ENCODE data around the gene CBFB. TPM values are rescaled to one million over a fixed set of nuclear protein-coding genes. Genes with fewer than 3 reads are reported as not detected.
A peak's percentile ranks its signal among the peaks of the same experiment; 100 is the strongest.

Gene CBFB
- total RNA-seq, 4 donors from 2014 or later = 28.2 to 68.3 (median 46.6) TPM

DNA sequence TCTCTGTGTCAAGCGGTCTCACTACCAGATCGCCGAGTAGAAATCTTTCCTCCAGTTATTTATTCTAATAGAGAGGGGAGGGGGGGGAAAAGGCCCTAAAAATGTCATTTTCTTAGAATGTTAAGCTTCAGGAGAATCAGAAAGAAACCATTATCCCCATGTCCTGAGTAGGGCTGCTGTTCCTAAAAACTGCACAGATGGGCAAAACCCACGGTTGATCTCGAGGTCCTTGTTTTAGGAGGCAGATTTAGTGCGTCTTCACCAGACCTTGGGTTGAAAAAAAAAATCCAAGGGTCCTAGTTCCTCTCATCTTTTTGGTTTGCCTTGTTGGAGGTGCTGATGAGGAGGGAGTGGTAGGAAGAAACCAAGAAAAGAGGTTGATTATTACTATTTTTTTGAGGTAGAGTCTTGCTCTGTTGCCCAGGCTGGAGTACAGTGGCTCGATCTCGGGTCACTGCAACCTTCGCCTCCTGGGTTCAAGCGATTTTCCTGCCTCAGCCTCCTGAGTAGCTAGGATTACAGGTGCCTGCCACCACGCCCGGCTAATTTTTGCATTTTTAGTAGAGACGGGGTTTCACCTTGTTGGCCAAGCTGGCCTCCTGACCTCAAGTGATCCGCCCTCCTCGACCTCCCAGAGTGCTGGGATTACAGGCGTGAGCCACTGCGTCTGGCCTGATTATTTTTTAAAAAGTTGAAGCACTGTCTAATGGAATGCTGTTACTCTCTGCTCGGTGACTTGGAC is 1.4 kb downstream of the CBFB start:
- Histone ChIP-seq H3K4me3 (peak overlapping the region; percentile 96), H3K4me1 (peaks cover 41% of the 10 kb centered on the region)
- WGBS = 43% methylated on average over 18 of the region's 18 CpGs

GRCh38 chr16:67034487-67034886 is 5.5 kb downstream of the CBFB start:
- H3K36me3 ChIP-seq = peaks cover 3% of the 10 kb centered on the region
- 43% methylated on average over 4 of the region's 4 CpGs for WGBS
- no peaks in the 10 kb centered on the region for H3K9me3 ChIP-seq
- H3K4me3 ChIP-seq = no peak overlapping the region
- no peak overlapping the region for H3K27ac ChIP-seq
- no peak for TF ChIP-seq POLR2A (IDR thresholded peaks at IDR 0.05)
- no peak for TF ChIP-seq EP300 (IDR thresholded peaks at IDR 0.05)
- TF ChIP-seq POLR2AphosphoS5 (IDR thresholded peaks at IDR 0.05) = no peak
- no peak for TF ChIP-seq CTCF (IDR thresholded peaks at IDR 0.05)
- H3K27me3 ChIP-seq = no peaks in the 10 kb centered on the region
- DNase-seq (ENCODE audit: low spot score in 2 of 2) = no peak
- H3K4me1 ChIP-seq = peaks cover 47% of the 10 kb centered on the region

More for the DNA sequence above, 1.4 kb downstream of the CBFB start:
- no peaks in the 10 kb centered on the region for H3K9me3 ChIP-seq
- H3K36me3 ChIP-seq = peaks cover 3% of the 10 kb centered on the region
- H3K27me3 ChIP-seq = no peaks in the 10 kb centered on the region
- TF ChIP-seq POLR2A (IDR thresholded peaks at IDR 0.05) = no peak
- TF ChIP-seq CTCF (IDR thresholded peaks at IDR 0.05) = no peak
- no peak for TF ChIP-seq EP300 (IDR thresholded peaks at IDR 0.05)
- no peak for TF ChIP-seq POLR2AphosphoS5 (IDR thresholded peaks at IDR 0.05)
- peak overlapping the region; percentile 92 for H3K27ac ChIP-seq
- DNase-seq (ENCODE audit: low spot score in 2 of 2) = peak in 1 of 2 donors; percentile 60

GRCh38 chr16:67035364-67035763 is 6.4 kb downstream of the CBFB start:
- H3K4me3 ChIP-seq = no peak overlapping the region
- H3K27me3 ChIP-seq = no peaks in the 10 kb centered on the region
- peaks cover 10% of the 10 kb centered on the region for H3K36me3 ChIP-seq
- H3K9me3 ChIP-seq = no peaks in the 10 kb centered on the region
- TF ChIP-seq EP300 (IDR thresholded peaks at IDR 0.05) (no peak), POLR2A (IDR thresholded peaks at IDR 0.05) (no peak), CTCF (IDR thresholded peaks at IDR 0.05) (no peak), POLR2AphosphoS5 (IDR thresholded peaks at IDR 0.05) (no peak)
- no peak for DNase-seq (ENCODE audit: low spot score in 2 of 2)
- peaks cover 41% of the 10 kb centered on the region for H3K4me1 ChIP-seq
- 64% methylated on average over 1 of the region's 1 CpG for WGBS
- H3K27ac ChIP-seq = no peak overlapping the region

DNA sequence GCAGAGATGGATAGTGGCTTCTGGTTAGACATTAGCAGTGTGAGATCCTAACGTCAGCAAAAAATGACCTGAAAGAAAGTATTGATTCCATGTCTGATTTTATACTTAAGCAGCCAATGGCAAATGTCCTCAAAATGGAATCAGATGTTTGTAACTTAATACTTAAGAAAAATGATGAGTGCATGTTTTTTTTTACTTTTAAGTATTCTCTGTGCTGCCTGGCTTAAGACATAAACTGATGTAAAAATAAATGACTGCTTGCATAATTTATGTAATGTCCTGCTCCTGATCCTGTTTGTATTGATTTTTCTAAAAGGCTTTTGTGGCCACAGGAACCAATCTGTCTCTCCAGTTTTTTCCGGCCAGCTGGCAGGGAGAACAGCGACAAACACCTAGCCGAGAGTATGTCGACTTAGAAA is 7.4 kb downstream of the CBFB start:
- 59% methylated on average over 5 of the region's 5 CpGs for WGBS
- no peaks in the 10 kb centered on the region for H3K27me3 ChIP-seq
- H3K4me1 ChIP-seq = peaks cover 32% of the 10 kb centered on the region
- H3K27ac ChIP-seq = no peak overlapping the region
- TF ChIP-seq EP300 (IDR thresholded peaks at IDR 0.05) = no peak
- TF ChIP-seq POLR2A (IDR thresholded peaks at IDR 0.05) = no peak
- TF ChIP-seq POLR2AphosphoS5 (IDR thresholded peaks at IDR 0.05) = no peak
- TF ChIP-seq CTCF (IDR thresholded peaks at IDR 0.05) = no peak
- H3K36me3 ChIP-seq = peaks cover 15% of the 10 kb centered on the region
- no peak for DNase-seq (ENCODE audit: low spot score in 2 of 2)
- H3K9me3 ChIP-seq = no peaks in the 10 kb centered on the region
- H3K4me3 ChIP-seq = no peak overlapping the region

DNA sequence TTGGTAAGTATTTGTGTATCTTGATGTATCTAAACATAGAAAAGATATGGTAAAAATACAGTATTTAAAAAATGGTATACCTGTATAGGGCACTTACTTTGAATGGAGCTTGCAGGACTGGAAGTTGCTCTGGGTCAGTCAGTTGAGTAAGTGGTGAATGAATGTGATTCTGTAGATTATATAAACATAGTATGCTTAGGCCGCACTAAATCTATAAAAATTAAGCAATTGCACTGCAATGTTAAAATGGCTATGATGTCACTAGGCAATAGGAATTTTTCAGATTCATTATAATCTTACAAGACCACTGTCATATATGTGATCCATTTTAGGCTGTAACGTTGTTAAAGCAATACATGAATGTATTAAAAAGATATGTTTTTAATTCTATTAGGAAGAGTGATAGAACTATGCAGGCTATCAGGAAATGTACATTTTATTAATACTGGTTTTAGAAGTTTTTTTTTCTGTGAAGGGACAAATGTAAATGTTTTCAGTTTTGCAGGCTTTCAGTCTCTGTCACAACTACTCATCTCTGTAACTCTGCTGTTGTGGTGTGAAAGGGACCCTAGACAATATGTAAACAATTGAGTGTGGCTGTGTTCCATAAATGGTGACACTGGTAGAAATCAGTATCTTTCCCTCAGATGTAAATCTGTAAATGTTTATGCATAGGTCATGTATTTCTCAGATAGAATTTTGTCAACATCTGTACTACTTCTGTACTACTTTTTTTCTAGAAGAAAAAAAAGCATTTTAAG is 10.5 kb downstream of the CBFB start:
- no peaks in the 10 kb centered on the region for H3K9me3 ChIP-seq
- 84% methylated on average over 2 of the region's 2 CpGs for WGBS
- no peak overlapping the region for H3K4me3 ChIP-seq
- peaks cover 15% of the 10 kb centered on the region for H3K36me3 ChIP-seq
- no peaks in the 10 kb centered on the region for H3K27me3 ChIP-seq
- peaks cover 21% of the 10 kb centered on the region for H3K4me1 ChIP-seq
- H3K27ac ChIP-seq = no peak overlapping the region
- TF ChIP-seq EP300 (IDR thresholded peaks at IDR 0.05) (no peak), POLR2A (IDR thresholded peaks at IDR 0.05) (no peak), CTCF (IDR thresholded peaks at IDR 0.05) (no peak), POLR2AphosphoS5 (IDR thresholded peaks at IDR 0.05) (no peak)
- no peak for DNase-seq (ENCODE audit: low spot score in 2 of 2)

All from suprapubic skin (tissue), 4 donors.